Left ventricle myocardium inferior (tissue), 1 donor: Measurements from ENCODE around the gene BEST4. TPM values are rescaled to one million over a fixed set of nuclear protein-coding genes. Genes with fewer than 3 reads are reported as not detected.
A peak's percentile ranks its signal among the peaks of the same experiment; 100 is the strongest.

ENCODE experiments used
- DNase-seq: peaks from one replicate; pipeline ENCODE4 v3.0.0-alpha.2; 2020
- H3K27ac ChIP-seq: fragments of 200-600 bp; replicated peaks from 2 replicates; pipeline ENCODE4 v1.8.0; 2021
- H3K27me3 ChIP-seq: fragments of 200-600 bp; 2 replicates; pipeline ENCODE4 v1.8.0; 2021; ENCODE audit warnings: low read depth
- H3K36me3 ChIP-seq: fragments of 200-600 bp; 2 replicates; pipeline ENCODE4 v1.8.0; 2021
- H3K4me1 ChIP-seq: fragments of 200-600 bp; 2 replicates; pipeline ENCODE4 v1.8.0; 2021
- H3K4me3 ChIP-seq: fragments of 200-600 bp; 2 replicates; pipeline ENCODE4 v1.8.0; 2021; ENCODE audit warnings: mild to moderate bottlenecking, moderate library complexity
- H3K9me3 ChIP-seq: fragments of 200-600 bp; replicated peaks from 2 replicates; pipeline ENCODE4 v1.8.0; 2021
- CTCF ChIP-seq: fragments of 200-600 bp; IDR thresholded peaks from 2 replicates; pipeline ENCODE4 v1.8.0; 2021; ENCODE audit warnings: antibody characterized with exemption, mild to moderate bottlenecking, borderline replicate concordance
- intact Hi-C: fragments of 100-400 bp; cut with micrococcal nuclease; formaldehyde crosslinking; loops from one replicate; pipeline ENCODE4 v1.11.0; 2022
- total RNA-seq: library from RNA; stranded (reverse); fragmentation: NEBNext Ultra II Directional; extraction: Animal tissue kit (Norgen Biotek cat#: 25700); gene quantifications from one replicate; pipeline ENCODE4 v1.2.1, GENCODE V29; 2021
- donor health status: DM: no; HTN: yes; CAD: no; lungs with severe emphysema.

The BEST4 gene
- total RNA-seq, 1 donor from 2014 or later = 0.11 TPM

GRCh38 chr1:44760876-44761275 is 27.1 kb downstream of the BEST4 start:
- H3K27ac ChIP-seq = no peak overlapping the region
- no peak overlapping the region for H3K4me3 ChIP-seq
- no peak for TF ChIP-seq CTCF
- no peaks in the 10 kb centered on the region for H3K9me3 ChIP-seq
- no peaks in the 10 kb centered on the region for H3K27me3 ChIP-seq
- H3K4me1 ChIP-seq = peaks cover 6% of the 10 kb centered on the region
- H3K36me3 ChIP-seq = no peaks in the 10 kb centered on the region
- no peak for DNase-seq
- intact Hi-C loops = no loop called here

GRCh38 chr1:44759077-44759476 is 28.9 kb downstream of the BEST4 start:
- Histone ChIP-seq H3K4me3 (no peak overlapping the region), H3K27me3 (no peaks in the 10 kb centered on the region), H3K9me3 (no peaks in the 10 kb centered on the region), H3K4me1 (peaks cover 6% of the 10 kb centered on the region), H3K27ac (no peak overlapping the region), H3K36me3 (no peaks in the 10 kb centered on the region)
- TF ChIP-seq CTCF = no peak
- DNase-seq = no peak
- intact Hi-C loops = no loop called here

- no peak for TF ChIP-seq CTCF
- Histone ChIP-seq H3K4me3 (no peak overlapping the region), H3K27ac (no peak overlapping the region), H3K4me1 (peaks cover 6% of the 10 kb centered on the region), H3K9me3 (no peaks in the 10 kb centered on the region), H3K27me3 (no peaks in the 10 kb centered on the region), H3K36me3 (no peaks in the 10 kb centered on the region)
- DNase-seq = no peak
- intact Hi-C loops = no loop called here
Observed at GRCh38 chr1:44757420-44757819, 30.6 kb downstream of the BEST4 start.

GRCh38 chr1:44747878-44748277 is 40.1 kb downstream of the BEST4 start:
- intact Hi-C loops = no loop called here
- no peak overlapping the region for H3K4me3 ChIP-seq

GRCh38 chr1:44743211-44743610 is 44.8 kb downstream of the BEST4 start:
- intact Hi-C loops = no loop called here
- no peak for DNase-seq
- Histone ChIP-seq H3K9me3 (no peaks in the 10 kb centered on the region), H3K4me3 (no peak overlapping the region), H3K36me3 (no peaks in the 10 kb centered on the region), H3K27me3 (no peaks in the 10 kb centered on the region), H3K4me1 (peaks cover 14% of the 10 kb centered on the region), H3K27ac (no peak overlapping the region)
- no peak for TF ChIP-seq CTCF

More at GRCh38 chr1:44747878-44748277, 40.1 kb downstream of the BEST4 start:
- Histone ChIP-seq H3K4me1 (no peaks in the 10 kb centered on the region), H3K36me3 (no peaks in the 10 kb centered on the region), H3K9me3 (no peaks in the 10 kb centered on the region), H3K27me3 (no peaks in the 10 kb centered on the region), H3K27ac (no peak overlapping the region)
- no peak for DNase-seq
- no peak for TF ChIP-seq CTCF

- intact Hi-C loops = no loop called here
- H3K4me1 ChIP-seq = peaks cover 14% of the 10 kb centered on the region
- no peaks in the 10 kb centered on the region for H3K27me3 ChIP-seq
- H3K27ac ChIP-seq = no peak overlapping the region
- TF ChIP-seq CTCF = no peak
- no peaks in the 10 kb centered on the region for H3K36me3 ChIP-seq
- no peak for DNase-seq
- H3K9me3 ChIP-seq = no peaks in the 10 kb centered on the region
- peak overlapping the region; percentile 74 for H3K4me3 ChIP-seq
Observed at GRCh38 chr1:44740179-44740617, 47.8 kb downstream of the BEST4 start.
